Measurements from ENCODE around the gene EFCAB13. TPM values are rescaled to one million over a fixed set of nuclear protein-coding genes. Genes with fewer than 3 reads are reported as not detected.
A peak's percentile ranks its signal among the peaks of the same experiment; 100 is the strongest.

EFCAB13 gene, protein sequence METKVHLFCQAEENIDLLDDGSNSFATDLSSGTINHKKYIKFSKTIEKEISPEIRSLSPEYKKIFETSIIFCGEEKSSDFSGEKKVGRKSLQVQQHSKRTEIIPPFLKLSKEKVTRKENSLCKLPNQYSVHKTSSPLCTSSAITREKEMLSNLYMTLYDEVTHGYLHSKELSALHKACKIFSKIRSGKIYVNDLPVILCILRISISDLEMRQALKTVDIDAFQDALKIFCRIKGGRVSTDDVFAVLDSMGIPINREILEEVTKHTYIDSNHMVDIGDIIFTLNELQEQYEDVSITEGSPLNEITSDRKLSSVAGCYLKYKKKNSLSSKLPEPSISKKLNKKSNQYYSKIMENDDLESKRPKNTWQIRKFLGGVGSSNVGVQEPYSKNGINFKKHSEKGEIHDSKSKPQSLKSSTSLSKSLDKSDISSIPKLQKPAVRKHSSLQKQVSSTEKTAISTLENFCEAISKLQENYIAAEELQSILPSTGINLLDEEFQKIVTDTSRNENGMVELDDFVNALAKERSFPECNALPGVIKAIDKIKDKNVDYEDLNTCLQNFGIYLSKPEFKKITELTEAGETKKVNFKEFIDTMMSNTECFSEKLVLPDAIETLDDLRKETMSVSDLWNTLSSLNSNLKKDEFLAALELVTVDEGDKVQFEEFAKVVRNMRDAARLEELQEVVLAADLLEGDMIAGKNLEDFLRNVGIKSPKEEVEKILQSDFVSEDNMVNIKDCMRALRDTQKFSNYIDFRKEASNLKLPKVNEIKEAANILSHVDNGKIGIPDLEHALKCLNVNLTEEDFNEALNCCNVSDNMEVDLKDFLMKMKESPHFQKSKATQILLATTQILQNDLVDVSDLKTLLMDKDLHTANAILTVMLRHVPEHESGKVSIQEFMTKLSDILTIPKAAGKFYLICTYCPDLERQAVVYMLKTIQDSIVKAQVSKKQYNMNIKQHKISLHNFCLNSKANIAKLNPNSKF
- total RNA-seq (10 to 100 TPM in 4 of 5 experiments, 1 to 10 TPM in 1; 3.7 to 37.4 (median 19.9) TPM), polyA plus RNA-seq (1 to 10 TPM; 4.3 to 8.9 TPM), total RNA-seq (20.6 reads per million, percentile 51 among the genes with 10 or more reads in this experiment)

GRCh38 chr17:47323382-47324223 lies at the start of gene EFCAB13:
TSS of gene EFCAB13 (plus strand) at chr17:47323955. CDS start at chr17:47328354, 4,399 bp downstream.
- Histone ChIP-seq H3K4me1 (ENCODE audit: control insufficient read depth in 2 of 2, insufficient read depth in 2 of 2, low read length in 2 of 2) (peaks cover 0 to 3% of the 10 kb centered on the region in 2 donors), H3K9me3 (ENCODE audit: control insufficient read depth in 2 of 3, low read length in 3 of 3) (no peaks in the 10 kb centered on the region), H3K27ac (ENCODE audit: low read depth, low read length) (peak within 1 kb of the TSS; percentile 76), H3K36me3 (ENCODE audit: control insufficient read depth in 2 of 3, insufficient read depth in 3 of 3, low read length in 3 of 3) (no peaks in the 10 kb centered on the region), H3K27me3 (ENCODE audit: control insufficient read depth in 2 of 2, insufficient read depth in 2 of 2, low read length in 2 of 2) (no peaks in the 10 kb centered on the region), H3K4me3 (ENCODE audit: low read length) (peak within 1 kb of the TSS; percentile 93)
- ChIA-PET POLR2A (interaction anchor here (0.5 to 1.9 kb wide), 7 partner anchors 9 to 380 kb away, joined by 3 to 6 read pairs (median 4); partner anchors contain the start of gene KPNB1), CTCF (interaction anchor here (0.5 kb wide), 1 partner anchor 143 kb away, joined by 4 read pairs; no protein-coding TSS in a partner anchor)
- Mint-ChIP-seq H3K9me3 (peaks cover 0 to 6% (median 0%) of the 10 kb centered on the region in 11 donors), H3K27ac (peak within 1 kb of the TSS; percentile 91 to 99 (median 98)), H3K4me1 (peaks cover 13 to 26% (median 22%) of the 10 kb centered on the region in 7 donors), H3K36me3 (peaks cover 0 to 4% (median 2%) of the 10 kb centered on the region in 5 donors), H3K27me3 (peaks cover 0 to 28% (median 0%) of the 10 kb centered on the region in 5 donors), H3K4me3 (peak within 1 kb of the TSS; percentile 92 to 100 (median 98))
- ATAC-seq (peak; percentile 91), DNase-seq (peak; percentile 55 to 84 (median 73))
- intact Hi-C loops (cut with micrococcal nuclease): loop anchor here (1.0 to 5.0 kb wide), 6 partner anchors 118 to 574 kb away; partner anchors contain the start of genes CDC27 (in 1 of the 2), KPNB1 (in 1 of the 2) and SP2 (in 1 of the 2)

GRCh38 chr17:47274319-47275069 lies 49.3 kb upstream of the EFCAB13 start:
- Mint-ChIP-seq H3K27me3 (peaks cover 0 to 27% (median 8%) of the 10 kb centered on the region in 5 donors), H3K36me3 (peaks cover 0 to 2% (median 1%) of the 10 kb centered on the region in 5 donors), H3K27ac (peak overlapping the region in 1 of 9 donors; percentile 11), H3K9me3 (peaks cover 0 to 4% (median 2%) of the 10 kb centered on the region in 11 donors), H3K4me1 (peaks cover 0 to 7% (median 2%) of the 10 kb centered on the region in 7 donors), H3K4me3 (no peak overlapping the region)
- POLR2A ChIA-PET: no interaction called here
- Histone ChIP-seq H3K4me1 (ENCODE audit: control insufficient read depth in 2 of 2, insufficient read depth in 2 of 2, low read length in 2 of 2) (no peaks in the 10 kb centered on the region), H3K9me3 (ENCODE audit: control insufficient read depth in 2 of 3, low read length in 3 of 3) (no peaks in the 10 kb centered on the region), H3K4me3 (ENCODE audit: low read length) (no peak overlapping the region), H3K27ac (ENCODE audit: low read depth, low read length) (no peak overlapping the region), H3K36me3 (ENCODE audit: control insufficient read depth in 2 of 3, insufficient read depth in 3 of 3, low read length in 3 of 3) (no peaks in the 10 kb centered on the region), H3K27me3 (ENCODE audit: control insufficient read depth in 2 of 2, insufficient read depth in 2 of 2, low read length in 2 of 2) (no peaks in the 10 kb centered on the region)
- no peak for DNase-seq
- no peak for ATAC-seq
- CTCF ChIA-PET: no interaction called here
- intact Hi-C loops (cut with micrococcal nuclease): no loop called here

GRCh38 chr17:47275245-47275984 lies 48.3 kb upstream of the EFCAB13 start:
- Histone ChIP-seq H3K27me3 (ENCODE audit: control insufficient read depth in 2 of 2, insufficient read depth in 2 of 2, low read length in 2 of 2) (no peaks in the 10 kb centered on the region), H3K27ac (ENCODE audit: low read depth, low read length) (no peak overlapping the region), H3K9me3 (ENCODE audit: control insufficient read depth in 2 of 3, low read length in 3 of 3) (no peaks in the 10 kb centered on the region), H3K4me3 (ENCODE audit: low read length) (no peak overlapping the region), H3K36me3 (ENCODE audit: control insufficient read depth in 2 of 3, insufficient read depth in 3 of 3, low read length in 3 of 3) (no peaks in the 10 kb centered on the region), H3K4me1 (ENCODE audit: control insufficient read depth in 2 of 2, insufficient read depth in 2 of 2, low read length in 2 of 2) (no peaks in the 10 kb centered on the region)
- CTCF ChIA-PET: no interaction called here
- DNase-seq: no peak
- no peak for ATAC-seq
- no peak overlapping the region for H3K27ac Mint-ChIP-seq
- intact Hi-C loops (cut with micrococcal nuclease): no loop called here
- no peak overlapping the region for H3K4me3 Mint-ChIP-seq
- peaks cover 0 to 23% (median 8%) of the 10 kb centered on the region in 5 donors for H3K27me3 Mint-ChIP-seq
- H3K4me1 Mint-ChIP-seq: peaks cover 0 to 7% (median 2%) of the 10 kb centered on the region in 7 donors
- H3K36me3 Mint-ChIP-seq: no peaks in the 10 kb centered on the region
- H3K9me3 Mint-ChIP-seq: no peaks in the 10 kb centered on the region
- POLR2A ChIA-PET: no interaction called here

DNA sequence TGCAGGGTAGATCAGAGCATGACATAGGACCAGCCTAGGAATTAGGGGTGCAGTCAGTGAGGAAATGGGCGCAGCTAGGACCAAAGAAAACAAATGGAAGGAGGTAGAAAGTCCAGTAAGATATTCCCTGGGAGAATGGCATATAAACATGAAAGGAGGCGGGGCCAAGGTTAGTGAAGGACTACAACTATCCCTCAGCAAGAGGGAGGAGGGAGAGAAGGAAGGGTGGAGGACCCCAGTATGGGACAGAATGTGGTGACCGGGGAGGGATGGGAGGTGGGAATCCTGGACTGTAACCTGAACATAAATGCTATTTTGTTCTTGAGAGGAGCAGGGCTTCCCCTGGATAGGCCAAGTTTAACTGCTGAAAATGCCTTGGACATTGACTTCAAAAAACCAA lies 47.3 kb upstream of the EFCAB13 start:
- Mint-ChIP-seq H3K36me3 (no peaks in the 10 kb centered on the region), H3K4me3 (no peak overlapping the region), H3K9me3 (no peaks in the 10 kb centered on the region), H3K27me3 (peaks cover 0 to 17% (median 8%) of the 10 kb centered on the region in 5 donors), H3K27ac (no peak overlapping the region), H3K4me1 (peaks cover 0 to 7% (median 2%) of the 10 kb centered on the region in 7 donors)
- no peak for ATAC-seq
- no peaks in the 10 kb centered on the region for H3K4me1 ChIP-seq (ENCODE audit: control insufficient read depth in 2 of 2, insufficient read depth in 2 of 2, low read length in 2 of 2)
- intact Hi-C loops (cut with micrococcal nuclease): no loop called here
- H3K27ac ChIP-seq (ENCODE audit: low read depth, low read length): no peak overlapping the region
- no peaks in the 10 kb centered on the region for H3K9me3 ChIP-seq (ENCODE audit: control insufficient read depth in 2 of 3, low read length in 3 of 3)
- no peaks in the 10 kb centered on the region for H3K36me3 ChIP-seq (ENCODE audit: control insufficient read depth in 2 of 3, insufficient read depth in 3 of 3, low read length in 3 of 3)
- CTCF ChIA-PET: no interaction called here
- no peak for DNase-seq
- POLR2A ChIA-PET: no interaction called here
- no peak overlapping the region for H3K4me3 ChIP-seq (ENCODE audit: low read length)
- no peaks in the 10 kb centered on the region for H3K27me3 ChIP-seq (ENCODE audit: control insufficient read depth in 2 of 2, insufficient read depth in 2 of 2, low read length in 2 of 2)

DNA sequence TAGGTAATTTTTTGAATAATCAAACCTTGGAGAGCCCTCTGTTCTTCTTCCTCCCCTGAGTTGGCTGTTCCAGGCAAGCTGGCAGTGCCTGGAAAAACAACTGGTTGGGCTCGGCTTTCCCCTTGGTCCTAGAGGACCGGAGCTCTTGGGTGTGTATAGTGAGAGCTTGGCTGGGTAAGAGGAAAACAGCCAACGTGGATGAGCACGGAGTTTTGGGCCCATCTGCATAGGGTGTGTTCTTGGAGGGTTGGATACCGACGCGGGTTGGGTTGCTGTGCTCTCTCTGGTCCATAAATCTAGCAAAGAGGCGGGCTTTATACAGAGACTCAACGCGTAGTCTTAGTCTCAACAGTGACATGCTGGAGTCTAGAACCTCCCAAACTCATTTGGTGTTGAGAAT lies 46.9 kb upstream of the EFCAB13 start:
- Mint-ChIP-seq H3K36me3 (no peaks in the 10 kb centered on the region), H3K27ac (no peak overlapping the region), H3K4me1 (peaks cover 0 to 7% (median 2%) of the 10 kb centered on the region in 7 donors), H3K27me3 (peaks cover 0 to 17% (median 8%) of the 10 kb centered on the region in 5 donors), H3K4me3 (no peak overlapping the region), H3K9me3 (no peaks in the 10 kb centered on the region)
- no peaks in the 10 kb centered on the region for H3K27me3 ChIP-seq (ENCODE audit: control insufficient read depth in 2 of 2, insufficient read depth in 2 of 2, low read length in 2 of 2)
- no peak for ATAC-seq
- no peak overlapping the region for H3K27ac ChIP-seq (ENCODE audit: low read depth, low read length)
- no peaks in the 10 kb centered on the region for H3K36me3 ChIP-seq (ENCODE audit: control insufficient read depth in 2 of 3, insufficient read depth in 3 of 3, low read length in 3 of 3)
- no peak overlapping the region for H3K4me3 ChIP-seq (ENCODE audit: low read length)
- intact Hi-C loops (cut with micrococcal nuclease): no loop called here
- CTCF ChIA-PET: no interaction called here
- no peaks in the 10 kb centered on the region for H3K9me3 ChIP-seq (ENCODE audit: control insufficient read depth in 2 of 3, low read length in 3 of 3)
- no peaks in the 10 kb centered on the region for H3K4me1 ChIP-seq (ENCODE audit: control insufficient read depth in 2 of 2, insufficient read depth in 2 of 2, low read length in 2 of 2)
- DNase-seq: no peak
- POLR2A ChIA-PET: no interaction called here
